HG03196 (cell line): Measurements from ENCODE around the gene GPR137.
"Not testable (repeated sequence)": the region's sequence is repeated elsewhere in the genome, so short reads cannot be mapped to it uniquely, and the experiment has no call there.

Source experiments
- ATAC-seq: cut with Tn5 transposase; IDR thresholded peaks from one replicate; pipeline ENCODE4 v1.9.1; 2021; ENCODE audit not compliant: unreplicated experiment

GPR137 gene

DNA sequence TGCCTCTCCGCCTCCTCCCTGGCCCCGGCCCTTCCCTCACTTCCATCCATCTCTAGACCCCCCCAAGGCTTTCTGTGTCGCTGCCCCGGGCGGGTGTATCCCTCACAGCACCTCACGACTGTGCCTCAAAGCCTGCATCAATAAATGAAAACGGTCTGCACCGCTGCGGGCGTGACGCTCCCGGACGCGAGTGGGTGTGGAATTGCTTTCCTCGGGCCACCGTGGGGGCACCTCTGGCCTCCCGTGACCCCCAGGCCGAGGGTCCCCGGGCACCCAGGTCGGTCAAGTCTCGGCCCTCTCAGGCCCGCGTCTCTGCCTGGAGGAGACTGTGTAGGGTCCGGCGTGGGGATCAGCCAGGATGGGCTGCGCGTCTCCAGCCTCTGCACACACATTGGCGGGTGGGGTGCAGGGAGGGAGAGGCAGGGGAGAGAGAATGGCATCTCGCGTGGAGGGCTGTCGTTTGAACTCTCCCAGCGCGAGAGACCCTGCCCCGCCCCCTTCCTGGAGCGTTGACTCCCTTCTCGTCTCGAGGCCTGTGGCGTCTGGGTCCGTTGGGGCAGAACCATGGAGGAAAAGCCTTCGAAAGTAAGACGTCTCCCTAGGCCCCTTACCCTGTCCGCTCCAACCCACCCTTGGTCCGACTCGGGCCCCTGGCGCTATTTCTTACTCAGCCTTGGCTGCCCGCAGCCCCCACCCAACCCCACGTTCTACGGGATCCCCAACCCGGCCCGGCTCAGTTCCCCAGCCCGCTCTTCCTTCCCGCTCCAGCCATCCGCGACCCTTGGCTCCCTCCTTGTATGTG, 14.4 kb downstream of the GPR137 start, which contains the start of gene CATSPERZ:
Gene CATSPERZ (plus strand): TSS at position 512 of the 802 bp plus-strand sequence. CDS start 53 bp downstream, at position 565.
- ATAC-seq = no peak

GRCh38 chr11:64303109-64304031, 17.7 kb downstream of the GPR137 start:
- ATAC-seq = no peak

- no peak for ATAC-seq
Observed at GRCh38 chr11:64304032-64304315, 18.3 kb downstream of the GPR137 start.

DNA sequence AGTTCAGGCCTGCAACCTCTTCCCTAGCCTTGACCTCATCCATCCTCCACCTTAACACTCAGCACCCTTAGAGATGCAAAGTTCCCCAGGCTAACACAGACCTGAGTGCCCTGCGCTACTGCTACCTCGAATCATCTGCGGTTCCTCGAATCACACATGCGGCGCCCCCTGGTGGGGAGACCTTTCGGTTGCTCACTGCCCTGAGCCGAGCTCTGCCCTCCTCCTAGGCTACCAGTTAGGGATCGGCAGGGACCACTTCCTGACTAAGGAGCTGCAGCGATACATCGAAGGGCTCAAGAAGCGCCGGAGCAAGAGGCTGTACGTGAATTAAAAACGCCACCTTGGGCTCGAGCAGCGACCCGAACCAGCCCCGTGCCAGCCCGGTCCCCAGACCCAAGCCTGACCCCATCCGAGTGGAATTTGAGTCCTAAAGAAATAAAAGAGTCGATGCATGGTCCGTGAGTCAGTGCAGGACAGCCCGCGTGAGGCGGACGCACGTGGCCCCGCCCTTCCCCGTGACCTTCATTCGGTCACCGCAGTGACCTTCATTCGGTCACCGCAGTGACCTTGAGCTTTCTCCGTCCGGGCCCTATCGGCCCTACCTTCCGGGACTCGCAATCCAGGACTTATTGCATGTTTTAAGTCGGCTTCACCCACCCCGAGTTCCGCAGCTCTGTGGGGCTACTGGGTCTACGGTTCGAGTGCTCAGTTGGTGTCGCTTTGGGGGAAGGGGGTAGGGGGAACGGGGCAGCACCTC, 18.8 kb downstream of the GPR137 start:
- peak; percentile 32 for ATAC-seq

DNA sequence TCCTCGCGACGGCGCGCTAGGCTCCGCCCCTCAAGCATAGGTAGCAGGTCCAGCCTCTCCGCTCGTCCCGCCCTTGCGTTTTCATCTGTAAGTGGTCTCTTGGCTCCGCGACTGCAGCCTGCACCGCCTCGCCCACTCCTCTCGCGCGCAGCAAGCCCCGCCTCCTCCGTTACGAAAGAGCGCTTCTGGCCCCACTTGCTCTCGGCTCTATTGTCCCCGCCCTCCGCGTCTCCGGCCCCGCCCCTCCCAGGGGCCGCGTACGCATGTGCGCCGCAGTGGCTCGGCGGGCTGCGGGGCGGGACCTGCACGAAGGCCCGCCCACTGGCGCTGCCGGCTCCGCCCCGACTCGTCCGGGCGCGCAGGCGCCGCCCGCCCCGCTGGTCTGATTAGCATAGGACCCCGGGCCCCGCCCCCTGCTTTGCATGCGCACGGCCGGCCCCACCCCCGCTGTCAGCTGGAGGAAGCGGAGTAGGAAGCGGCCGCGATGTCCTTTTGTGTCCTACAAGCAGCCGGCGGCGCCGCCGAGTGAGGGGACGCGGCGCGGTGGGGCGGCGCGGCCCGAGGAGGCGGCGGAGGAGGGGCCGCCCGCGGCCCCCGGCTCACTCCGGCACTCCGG, 19.5 kb downstream of the GPR137 start, which contains the start of gene ESRRA:
Gene ESRRA (plus strand): TSS at position 450 of the 616 bp plus-strand sequence. CDS start 1,656 bp downstream, outside the sequence.
- ATAC-seq = peak; percentile 66

- peak; percentile 32 for ATAC-seq
Observed at GRCh38 chr11:64305691-64306562, 20.3 kb downstream of the GPR137 start.

GRCh38 chr11:64306563-64306875, 20.9 kb downstream of the GPR137 start:
- ATAC-seq = no peak

DNA sequence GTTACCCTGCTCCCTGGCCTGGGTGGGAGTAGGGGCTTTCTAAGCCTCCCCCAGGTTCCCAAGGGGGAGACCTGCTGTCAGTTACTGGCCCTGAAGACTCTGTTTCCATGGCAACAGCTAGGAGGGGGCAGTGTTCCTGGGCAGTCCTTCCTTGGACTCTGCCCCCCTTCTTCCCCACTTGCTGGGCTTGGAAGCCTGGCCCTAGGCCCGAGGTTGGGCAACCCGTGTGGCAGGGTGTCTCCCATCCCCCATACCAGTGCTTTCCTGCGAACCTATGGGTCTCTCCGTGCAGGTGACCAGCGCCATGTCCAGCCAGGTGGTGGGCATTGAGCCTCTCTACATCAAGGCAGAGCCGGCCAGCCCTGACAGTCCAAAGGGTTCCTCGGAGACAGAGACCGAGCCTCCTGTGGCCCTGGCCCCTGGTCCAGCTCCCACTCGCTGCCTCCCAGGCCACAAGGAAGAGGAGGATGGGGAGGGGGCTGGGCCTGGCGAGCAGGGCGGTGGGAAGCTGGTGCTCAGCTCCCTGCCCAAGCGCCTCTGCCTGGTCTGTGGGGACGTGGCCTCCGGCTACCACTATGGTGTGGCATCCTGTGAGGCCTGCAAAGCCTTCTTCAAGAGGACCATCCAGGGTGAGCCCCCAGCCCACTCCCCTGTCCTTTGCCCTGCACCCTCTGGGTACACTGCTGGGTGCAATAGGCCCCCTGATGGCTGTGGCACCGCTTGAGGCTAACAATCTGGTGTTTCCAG, 21.4 kb downstream of the GPR137 start:
- ATAC-seq = no peak

- not testable (repeated sequence) for ATAC-seq
Observed at GRCh38 chr11:64307795-64308194, 22.1 kb downstream of the GPR137 start.

DNA sequence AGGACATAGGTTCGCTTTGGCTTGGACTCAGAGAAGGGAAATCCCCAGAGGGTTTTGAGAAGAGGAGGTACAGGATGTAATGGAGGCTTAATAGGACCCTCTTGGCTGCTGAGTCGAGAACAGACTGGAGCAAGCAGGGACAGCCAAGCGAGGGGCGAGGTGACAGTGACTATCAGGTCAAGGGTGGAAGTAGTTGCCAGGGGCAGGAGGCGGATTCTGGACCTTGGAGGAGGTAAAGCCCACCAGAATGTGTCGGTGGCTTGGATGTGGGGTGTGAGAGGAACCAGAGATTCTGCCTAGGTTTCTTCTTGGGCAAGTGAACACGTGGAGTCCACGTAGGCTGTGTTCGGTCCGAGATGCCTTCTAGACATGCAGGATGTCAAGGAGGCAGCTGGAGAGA, 27.3 kb downstream of the GPR137 start:
- ATAC-seq = no peak

- no peak for ATAC-seq
Observed at GRCh38 chr11:64313491-64314145, 28.0 kb downstream of the GPR137 start.

DNA sequence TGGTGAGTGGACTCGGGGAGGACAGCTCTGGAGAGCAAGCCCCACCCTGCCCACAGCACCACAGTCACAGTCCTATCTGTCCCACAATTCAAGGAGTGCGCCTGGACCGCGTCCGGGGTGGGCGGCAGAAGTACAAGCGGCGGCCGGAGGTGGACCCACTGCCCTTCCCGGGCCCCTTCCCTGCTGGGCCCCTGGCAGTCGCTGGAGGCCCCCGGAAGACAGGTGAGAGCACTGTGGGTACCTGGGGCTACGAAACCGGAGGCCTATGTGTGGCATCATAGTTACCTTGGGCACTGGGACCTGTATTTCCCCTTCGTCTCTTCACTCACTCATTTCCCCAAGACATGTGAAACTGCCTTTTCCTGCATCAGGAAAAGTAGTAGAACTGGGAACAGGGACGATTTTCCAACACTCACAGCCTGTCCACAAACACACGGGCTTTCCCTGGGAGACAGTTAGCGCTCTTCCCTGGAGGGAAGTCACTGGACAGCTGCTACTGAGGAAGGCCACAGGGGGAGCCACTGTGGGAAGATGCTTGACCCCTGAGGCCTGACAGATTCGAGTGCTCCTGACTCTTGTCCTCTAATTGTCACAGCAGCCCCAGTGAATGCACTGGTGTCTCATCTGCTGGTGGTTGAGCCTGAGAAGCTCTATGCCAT, 28.6 kb downstream of the GPR137 start:
- no peak for ATAC-seq

GRCh38 chr11:64314805-64315561, 29.3 kb downstream of the GPR137 start:
- ATAC-seq = no peak

- ATAC-seq = not testable (repeated sequence)
Observed at GRCh38 chr11:64315667-64316526, 30.2 kb downstream of the GPR137 start.

- ATAC-seq = no peak
Observed at GRCh38 chr11:64316672-64317324, 31.1 kb downstream of the GPR137 start.
